OCI-LY3 (cell line): ENCODE data around the gene ASB15.

ENCODE experiments used
- H2AFZ ChIP-seq: fragments of 200-600, 300-600 bp; shearing (Covaris generic); 2 replicates; pipeline ENCODE4 v1.6.0; 2014; ENCODE audit warnings: antibody characterized with exemption, low read depth, low read length
- H3K27ac ChIP-seq: fragments of 200-600, 300-600 bp; sonication (generic); 2 replicates; pipeline ENCODE4 v1.5.1; 2014; ENCODE audit warnings: mild to moderate bottlenecking, low read length, moderate library complexity, mixed read lengths
- H3K27me3 ChIP-seq: fragments of 200-600, 300-600 bp; sonication (generic); 2 replicates; pipeline ENCODE4 v1.6.1; 2014; ENCODE audit warnings: low read depth, low read length, mixed read lengths
- H3K36me3 ChIP-seq: fragments of 200-600, 300-600 bp; sonication (generic); replicated peaks from 2 replicates; pipeline ENCODE3; 2014; ENCODE audit warnings: low read depth, low read length, mixed read lengths
- H3K4me1 ChIP-seq: fragments of 300-600, 200-600 bp; sonication (generic); 2 replicates; pipeline ENCODE4 v1.6.1; 2014; ENCODE audit warnings: low read length, mixed read lengths
- H3K4me2 ChIP-seq: fragments of 200-600, 300-600 bp; sonication (generic); 2 replicates; pipeline ENCODE4 v1.6.1; 2014; ENCODE audit warnings: low read length, mixed read lengths
- H3K4me3 ChIP-seq: fragments of 300-600, 200-600 bp; sonication (generic); 2 replicates; pipeline ENCODE4 v1.5.1; 2014; ENCODE audit warnings: antibody characterized with exemption, mild to moderate bottlenecking, low read length, moderate library complexity
- H3K79me2 ChIP-seq: fragments of 300-600, 200-600 bp; shearing (Covaris generic); 2 replicates; pipeline ENCODE4 v1.6.1; 2014; ENCODE audit warnings: mild to moderate bottlenecking, low read length, mixed read lengths
- H3K9ac ChIP-seq: fragments of 300-600, 200-600 bp; shearing (Covaris generic); 2 replicates; pipeline ENCODE4 v1.6.0; 2014; ENCODE audit warnings: mild to moderate bottlenecking, low read length, moderate library complexity
- H3K9me3 ChIP-seq: fragments of 200-600, 300-600 bp; shearing (Covaris generic); 2 replicates; pipeline ENCODE4 v1.6.1; 2014; ENCODE audit warnings: low read length, mixed read lengths; ENCODE audit not compliant: insufficient read depth
- H4K20me1 ChIP-seq: fragments of 200-600, 300-600 bp; sonication (generic); 2 replicates; pipeline ENCODE4 v1.6.1; 2016; ENCODE audit warnings: low read length, mixed read lengths; ENCODE audit not compliant: insufficient read depth
- CTCF ChIP-seq: fragments of 200-600, 300-600 bp; sonication (generic); IDR thresholded peaks from 2 replicates; pipeline ENCODE4 v1.5.1; 2014; ENCODE audit warnings: antibody characterized with exemption, low read length, low read depth
- EZH2phosphoT487 ChIP-seq: fragments of 200-600 bp; shearing (Covaris generic); IDR thresholded peaks from 2 replicates; pipeline ENCODE4 v1.6.1; 2018; ENCODE audit warnings: antibody characterized with exemption, mixed run types, low read depth

ASB15 gene

GRCh38 chr7:123674399-123675180, 73.0 kb downstream of the ASB15 start:
- Histone ChIP-seq H3K27me3 (no peaks in the 10 kb centered on the region), H4K20me1 (no peaks in the 10 kb centered on the region), H3K9ac (no peak overlapping the region), H3K4me2 (no peak overlapping the region), H3K4me1 (no peaks in the 10 kb centered on the region), H3K9me3 (no peaks in the 10 kb centered on the region), H3K4me3 (no peak overlapping the region), H2AFZ (no peak overlapping the region), H3K36me3 (no peaks in the 10 kb centered on the region), H3K27ac (no peak overlapping the region), H3K79me2 (no peaks in the 10 kb centered on the region)
- TF ChIP-seq EZH2phosphoT487: no peak
- no peak for TF ChIP-seq CTCF

GRCh38 chr7:123675181-123675473, 73.5 kb downstream of the ASB15 start:
- H3K79me2 ChIP-seq: no peaks in the 10 kb centered on the region
- H3K9ac ChIP-seq: no peak overlapping the region
- H3K4me2 ChIP-seq: no peak overlapping the region
- H3K9me3 ChIP-seq: no peaks in the 10 kb centered on the region
- H3K4me1 ChIP-seq: no peaks in the 10 kb centered on the region
- no peak overlapping the region for H2AFZ ChIP-seq
- H3K4me3 ChIP-seq: no peak overlapping the region
- H4K20me1 ChIP-seq: no peaks in the 10 kb centered on the region
- no peaks in the 10 kb centered on the region for H3K27me3 ChIP-seq
- TF ChIP-seq CTCF (no peak), EZH2phosphoT487 (no peak)
- H3K36me3 ChIP-seq: no peaks in the 10 kb centered on the region
- H3K27ac ChIP-seq: no peak overlapping the region

DNA sequence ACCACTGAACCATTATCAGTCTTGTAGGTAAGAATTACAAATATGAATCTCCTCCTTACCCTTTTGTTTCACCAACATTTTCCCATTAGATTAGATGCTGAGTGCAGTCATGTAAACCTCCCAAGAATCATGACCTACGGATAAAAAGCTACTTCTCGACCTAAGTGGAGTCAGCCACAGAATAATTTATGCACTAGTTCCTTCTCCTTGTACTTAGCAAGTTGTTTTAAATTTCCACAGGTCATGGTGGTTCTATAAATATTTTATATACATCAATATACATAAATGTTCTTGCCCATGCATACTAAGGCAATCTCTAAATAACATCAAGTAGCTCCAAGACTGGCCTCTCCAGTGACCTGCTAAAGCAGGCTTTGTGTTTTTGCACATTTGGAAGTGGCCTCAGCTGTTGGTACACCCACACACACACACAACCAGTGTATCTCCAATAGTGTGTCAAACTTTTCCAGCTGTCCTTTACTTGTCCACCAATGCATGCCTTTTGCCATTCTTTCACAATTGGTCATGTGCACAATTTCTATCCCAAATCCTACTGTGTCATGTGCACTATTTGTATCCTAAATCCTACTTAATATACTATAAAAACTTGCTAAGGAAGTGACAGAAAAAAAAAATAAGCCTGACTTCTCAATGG, 75.6 kb downstream of the ASB15 start:
- H3K79me2 ChIP-seq: no peaks in the 10 kb centered on the region
- H3K4me2 ChIP-seq: no peak overlapping the region
- no peaks in the 10 kb centered on the region for H3K4me1 ChIP-seq
- no peak overlapping the region for H3K9ac ChIP-seq
- no peak overlapping the region for H2AFZ ChIP-seq
- no peak overlapping the region for H3K4me3 ChIP-seq
- no peaks in the 10 kb centered on the region for H3K27me3 ChIP-seq
- no peak overlapping the region for H3K27ac ChIP-seq
- H3K36me3 ChIP-seq: peaks cover 6% of the 10 kb centered on the region
- H4K20me1 ChIP-seq: no peaks in the 10 kb centered on the region
- TF ChIP-seq CTCF (no peak), EZH2phosphoT487 (no peak)
- no peaks in the 10 kb centered on the region for H3K9me3 ChIP-seq

GRCh38 chr7:123679614-123680013, 78.0 kb downstream of the ASB15 start:
- H4K20me1 ChIP-seq: no peaks in the 10 kb centered on the region
- H3K9me3 ChIP-seq: no peaks in the 10 kb centered on the region
- H3K27me3 ChIP-seq: no peaks in the 10 kb centered on the region
- H2AFZ ChIP-seq: no peak overlapping the region
- no peak overlapping the region for H3K9ac ChIP-seq
- no peaks in the 10 kb centered on the region for H3K79me2 ChIP-seq
- no peak overlapping the region for H3K27ac ChIP-seq
- no peaks in the 10 kb centered on the region for H3K4me1 ChIP-seq
- no peak overlapping the region for H3K4me2 ChIP-seq
- no peak overlapping the region for H3K4me3 ChIP-seq
- TF ChIP-seq EZH2phosphoT487: no peak
- no peak for TF ChIP-seq CTCF
- peaks cover 17% of the 10 kb centered on the region for H3K36me3 ChIP-seq
